ENCODE data around the gene NCAPG2.
"Not testable (repeated sequence)": the region's sequence is repeated elsewhere in the genome, so short reads cannot be mapped to it uniquely, and the experiment has no call there.

Gene NCAPG2

GRCh38 chr7:158676171-158676840, 28.3 kb downstream of the NCAPG2 start:
- TF ChIP-seq, protein P1, sequence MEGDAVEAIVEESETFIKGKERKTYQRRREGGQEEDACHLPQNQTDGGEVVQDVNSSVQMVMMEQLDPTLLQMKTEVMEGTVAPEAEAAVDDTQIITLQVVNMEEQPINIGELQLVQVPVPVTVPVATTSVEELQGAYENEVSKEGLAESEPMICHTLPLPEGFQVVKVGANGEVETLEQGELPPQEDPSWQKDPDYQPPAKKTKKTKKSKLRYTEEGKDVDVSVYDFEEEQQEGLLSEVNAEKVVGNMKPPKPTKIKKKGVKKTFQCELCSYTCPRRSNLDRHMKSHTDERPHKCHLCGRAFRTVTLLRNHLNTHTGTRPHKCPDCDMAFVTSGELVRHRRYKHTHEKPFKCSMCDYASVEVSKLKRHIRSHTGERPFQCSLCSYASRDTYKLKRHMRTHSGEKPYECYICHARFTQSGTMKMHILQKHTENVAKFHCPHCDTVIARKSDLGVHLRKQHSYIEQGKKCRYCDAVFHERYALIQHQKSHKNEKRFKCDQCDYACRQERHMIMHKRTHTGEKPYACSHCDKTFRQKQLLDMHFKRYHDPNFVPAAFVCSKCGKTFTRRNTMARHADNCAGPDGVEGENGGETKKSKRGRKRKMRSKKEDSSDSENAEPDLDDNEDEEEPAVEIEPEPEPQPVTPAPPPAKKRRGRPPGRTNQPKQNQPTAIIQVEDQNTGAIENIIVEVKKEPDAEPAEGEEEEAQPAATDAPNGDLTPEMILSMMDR (conservative IDR thresholded peaks at IDR 0.05; ENCODE audit: low read depth, low read length), result no peak
- H3K4me3 ChIP-seq (ENCODE audit: low read length), result no peak overlapping the region
- DNase-seq (ENCODE audit: low read depth), result no peak

DNA sequence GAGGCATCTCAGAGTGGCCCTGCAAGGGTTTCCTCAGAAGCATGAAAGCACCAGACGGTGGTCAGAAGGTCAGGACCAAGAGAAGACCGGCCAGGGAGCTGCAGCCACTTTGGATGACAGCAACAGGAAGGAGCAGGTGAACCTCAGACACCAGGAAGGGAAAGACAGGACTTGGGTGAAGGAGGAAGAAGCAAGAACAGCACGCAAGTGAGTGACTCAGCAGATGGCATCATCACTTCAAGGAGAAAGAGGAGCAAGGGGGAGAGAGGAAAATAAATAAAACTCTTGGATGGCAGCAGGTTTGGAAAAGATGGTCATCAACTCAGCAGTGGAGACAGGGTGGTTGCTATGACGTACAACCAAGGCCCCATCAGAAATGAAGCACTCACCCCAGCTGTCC, 31.6 kb downstream of the NCAPG2 start:
- TF ChIP-seq, protein P1 (conservative IDR thresholded peaks at IDR 0.05; ENCODE audit: low read depth, low read length), result no peak
- no peak overlapping the region for H3K4me3 ChIP-seq (ENCODE audit: low read length)
- no peak for DNase-seq (ENCODE audit: low read depth)

GRCh38 chr7:158668086-158668485, 36.5 kb downstream of the NCAPG2 start:
- not testable (repeated sequence) for H3K4me3 ChIP-seq (ENCODE audit: low read length); DNase-seq (ENCODE audit: low read depth)

- not testable (repeated sequence) for H3K4me3 ChIP-seq (ENCODE audit: low read length); DNase-seq (ENCODE audit: low read depth)
These were observed 37.5 kb downstream of the NCAPG2 start for GRCh38 chr7:158666966-158667678.

DNA sequence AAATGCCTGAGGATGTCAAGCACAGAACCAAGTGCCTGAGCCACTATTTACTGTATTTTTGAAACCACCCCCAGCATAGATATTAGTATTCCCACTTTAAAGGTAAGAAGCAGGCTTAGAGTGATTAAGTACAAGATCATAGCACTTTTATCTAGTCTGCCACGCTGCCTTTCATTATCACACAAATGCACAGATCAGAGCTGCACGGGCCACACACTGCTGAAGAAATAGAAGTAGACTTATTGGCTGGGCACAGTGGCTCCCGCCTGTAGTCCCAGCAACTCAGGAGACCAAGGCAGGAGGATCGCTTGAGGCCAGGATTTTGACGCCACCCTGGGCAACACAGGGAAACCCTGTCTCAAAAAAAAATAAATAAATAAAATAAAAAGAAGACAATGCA, 38.2 kb downstream of the NCAPG2 start:
- no peak overlapping the region for H3K4me3 ChIP-seq (ENCODE audit: low read length)
- no peak for DNase-seq (ENCODE audit: low read depth)
- TF ChIP-seq, protein P1 (conservative IDR thresholded peaks at IDR 0.05; ENCODE audit: low read depth, low read length), result no peak

DNA sequence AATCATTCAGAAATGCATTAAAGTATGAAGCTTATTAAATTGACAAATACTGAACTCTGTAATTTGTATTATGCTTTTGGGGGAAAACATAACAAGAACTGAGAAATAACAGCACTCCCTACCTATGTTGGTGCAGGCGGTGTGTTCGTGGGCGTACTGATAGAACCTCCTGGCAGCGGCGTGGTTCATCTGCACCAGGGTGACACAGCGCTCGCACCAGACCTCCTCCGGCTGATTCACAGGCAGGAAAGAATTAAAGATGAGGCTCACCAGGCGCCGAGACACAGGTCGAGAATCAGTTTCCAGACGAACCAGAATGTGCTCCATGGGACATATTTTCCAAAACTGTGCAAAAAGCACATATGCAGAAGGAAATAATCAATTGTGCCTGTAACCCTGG, 40.2 kb downstream of the NCAPG2 start:
- no peak for DNase-seq (ENCODE audit: low read depth)
- TF ChIP-seq, protein P1 (conservative IDR thresholded peaks at IDR 0.05; ENCODE audit: low read depth, low read length), result no peak
- H3K4me3 ChIP-seq (ENCODE audit: low read length), result no peak overlapping the region

DNA sequence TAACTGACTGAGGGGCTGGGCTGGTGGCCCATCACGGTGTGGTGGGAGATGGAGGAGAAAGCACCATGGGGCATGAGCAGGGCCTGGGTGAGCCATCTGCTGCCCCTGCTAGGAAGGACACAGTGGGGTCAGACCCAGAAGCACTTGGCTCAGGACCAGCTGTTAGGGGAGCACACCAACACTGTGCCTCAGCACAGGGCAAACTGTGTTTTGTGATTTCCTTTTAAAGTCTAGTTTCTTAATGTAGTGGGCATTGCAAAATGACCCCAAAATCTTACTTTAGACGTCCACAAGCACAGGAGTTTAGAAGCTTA, 41.2 kb downstream of the NCAPG2 start:
- no peak for DNase-seq (ENCODE audit: low read depth)
- no peak overlapping the region for H3K4me3 ChIP-seq (ENCODE audit: low read length)
- TF ChIP-seq, protein P1 (conservative IDR thresholded peaks at IDR 0.05; ENCODE audit: low read depth, low read length), result no peak

GRCh38 chr7:158662610-158663427, 41.8 kb downstream of the NCAPG2 start:
- TF ChIP-seq, protein P1 (conservative IDR thresholded peaks at IDR 0.05; ENCODE audit: low read depth, low read length), result no peak
- no peak for DNase-seq (ENCODE audit: low read depth)

More at GRCh38 chr7:158662610-158663427, 41.8 kb downstream of the NCAPG2 start:
- H3K4me3 ChIP-seq (ENCODE audit: low read length), result no peak overlapping the region

All from retinal pigment epithelial cell (primary cell).